Stimulated activated CD8-positive, alpha-beta memory T cell treated with anti-CD3 and anti-CD28 coated beads, Interleukin-2, amount 100 ng/mL, for 1 hour (primary cell): ENCODE data around the gene GMEB2.
A peak's percentile ranks its signal among the peaks of the same experiment; 100 is the strongest.

Experiments used
- DNase-seq, 2 donors: peaks; one replicate each; pipeline ENCODE4 v3.0.0-alpha.2; 2020; ENCODE audit warnings: low read depth in 2 of 2

GMEB2 gene

GRCh38 chr20:63589261-63590217 lies 37.4 kb downstream of the GMEB2 start:
- no peak for DNase-seq

GRCh38 chr20:63588641-63589041 lies 38.3 kb downstream of the GMEB2 start:
- no peak for DNase-seq

GRCh38 chr20:63587776-63588591 lies 38.9 kb downstream of the GMEB2 start:
- no peak for DNase-seq

- DNase-seq = no peak
Observed at GRCh38 chr20:63587256-63587655, 39.6 kb downstream of the GMEB2 start.

- DNase-seq = no peak
Observed at GRCh38 chr20:63586797-63587196, 40.1 kb downstream of the GMEB2 start.

GRCh38 chr20:63585616-63586565 lies 41.0 kb downstream of the GMEB2 start:
- no peak for DNase-seq

GRCh38 chr20:63582382-63583063 lies 44.4 kb downstream of the GMEB2 start:
- no peak for DNase-seq

- peak; percentile 27 to 61 for DNase-seq
Observed at GRCh38 chr20:63580796-63581461, 46.0 kb downstream of the GMEB2 start.

- no peak for DNase-seq
Observed at GRCh38 chr20:63579017-63579694, 47.7 kb downstream of the GMEB2 start.

GRCh38 chr20:63578224-63579016 lies 48.5 kb downstream of the GMEB2 start:
- DNase-seq = no peak

- DNase-seq = no peak
Observed at GRCh38 chr20:63577317-63577894, 49.5 kb downstream of the GMEB2 start.

- DNase-seq = no peak
Observed at GRCh38 chr20:63576311-63576710, 50.6 kb downstream of the GMEB2 start.

GRCh38 chr20:63574829-63575743 lies 51.8 kb downstream of the GMEB2 start:
- no peak for DNase-seq

- DNase-seq = peak; percentile 46 to 60
Observed at GRCh38 chr20:63574156-63574828, 52.6 kb downstream of the GMEB2 start, which contains the start of gene HELZ2. Gene HELZ2 (minus strand): TSS chr20:63574239. CDS start chr20:63572385, 1,854 bp downstream.

- no peak for DNase-seq
Observed at GRCh38 chr20:63573647-63574131, 53.2 kb downstream of the GMEB2 start.

GRCh38 chr20:63572788-63573646 lies 53.9 kb downstream of the GMEB2 start:
- DNase-seq = no peak
